HG03575 (cell line): ENCODE results near the gene ATG4A.

Source experiments
- ATAC-seq: cut with Tn5 transposase; IDR thresholded peaks from one replicate; pipeline ENCODE4 v1.9.1; 2021; ENCODE audit not compliant: unreplicated experiment, insufficient number of reproducible peaks, low FRiP score; ENCODE audit errors: extremely low read depth

Gene ATG4A

GRCh38 chrX:108163333-108164082 is 71.9 kb downstream of the ATG4A start:
- no peak for ATAC-seq

DNA sequence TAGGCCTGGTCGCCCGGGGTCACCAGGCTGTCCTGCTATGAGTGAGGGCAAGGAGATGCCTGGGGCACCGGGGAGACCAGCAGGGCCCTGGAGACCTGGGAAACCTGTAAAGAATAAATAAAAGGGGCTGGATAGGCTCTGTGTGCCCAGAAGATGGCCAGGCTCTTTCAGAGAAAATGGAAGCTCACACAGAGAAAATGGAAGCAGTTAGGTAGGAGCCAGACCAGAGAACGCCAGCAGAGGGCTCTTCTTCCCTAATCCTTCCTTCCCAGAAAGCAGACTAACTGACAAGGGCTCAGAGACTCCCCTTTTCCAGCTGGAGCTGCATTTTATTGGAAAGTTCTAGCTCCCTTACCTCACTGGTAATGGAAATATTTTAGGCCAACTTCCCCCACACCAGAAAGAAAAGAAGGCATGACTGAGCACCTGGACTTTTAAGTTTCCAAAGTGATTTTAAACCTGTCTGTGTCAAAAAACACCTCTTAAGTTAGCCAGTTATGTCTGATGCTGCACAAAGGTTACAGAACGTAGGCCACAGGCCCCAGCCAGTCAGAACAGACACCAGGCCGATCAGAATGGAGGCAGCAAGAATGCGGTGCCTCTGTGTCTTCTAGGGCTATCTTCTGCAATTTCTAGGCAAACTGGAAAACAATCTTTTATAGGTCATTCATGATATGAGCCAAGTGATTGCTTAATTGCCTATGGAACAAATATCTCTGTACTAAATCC is 74.0 kb downstream of the ATG4A start:
- ATAC-seq: no peak

DNA sequence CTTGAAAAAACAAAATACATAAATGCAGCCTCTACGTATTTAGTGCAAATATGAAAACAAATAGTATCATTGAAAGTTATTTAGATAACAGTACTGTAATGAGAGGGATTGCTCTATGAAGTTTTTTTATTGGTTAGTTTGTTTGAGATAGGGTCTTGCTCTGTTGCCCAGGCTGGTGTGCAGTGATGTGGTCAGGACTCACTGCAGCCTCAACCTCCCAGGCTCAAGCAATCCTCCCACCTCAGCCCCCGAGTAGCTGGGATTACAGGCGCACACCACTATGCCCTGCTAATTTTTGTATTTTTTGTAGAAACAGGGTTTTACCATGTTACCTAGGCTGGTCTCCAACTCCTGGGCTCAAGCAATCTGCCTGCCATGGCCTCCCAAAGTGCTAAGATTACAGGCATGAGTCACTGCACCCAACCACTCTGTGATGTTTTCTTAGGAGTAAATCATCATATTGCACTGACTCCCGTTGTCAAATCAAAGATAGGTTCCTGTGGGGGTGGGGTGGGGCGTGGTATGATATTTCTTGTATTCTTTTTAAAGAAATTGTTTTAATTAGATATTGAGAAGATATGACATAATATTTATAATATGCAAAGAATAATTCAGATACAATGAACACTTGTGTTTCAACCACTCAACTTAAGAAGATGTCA is 75.8 kb downstream of the ATG4A start:
- ATAC-seq: no peak

GRCh38 chrX:108168961-108169740 is 77.6 kb downstream of the ATG4A start:
- ATAC-seq: no peak

DNA sequence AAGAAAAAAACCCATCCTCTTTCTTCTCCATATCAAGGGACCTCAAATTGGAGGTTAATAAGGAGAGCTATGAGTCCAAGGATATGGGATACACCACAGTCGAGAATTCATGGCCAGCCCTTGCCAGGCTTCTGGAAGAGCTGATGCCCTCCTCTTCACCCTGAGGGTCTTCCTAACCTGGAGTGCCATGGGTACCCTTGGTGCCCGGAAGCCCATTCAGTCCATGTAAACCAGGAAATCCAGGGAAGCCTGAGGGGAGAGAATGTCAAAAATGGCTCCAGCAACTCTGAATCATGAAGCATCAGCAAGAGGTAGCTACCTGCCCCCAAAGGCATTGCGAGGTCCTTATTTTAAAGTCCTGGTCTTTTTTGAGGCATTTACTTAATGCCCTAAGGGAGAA is 78.2 kb downstream of the ATG4A start:
- no peak for ATAC-seq

DNA sequence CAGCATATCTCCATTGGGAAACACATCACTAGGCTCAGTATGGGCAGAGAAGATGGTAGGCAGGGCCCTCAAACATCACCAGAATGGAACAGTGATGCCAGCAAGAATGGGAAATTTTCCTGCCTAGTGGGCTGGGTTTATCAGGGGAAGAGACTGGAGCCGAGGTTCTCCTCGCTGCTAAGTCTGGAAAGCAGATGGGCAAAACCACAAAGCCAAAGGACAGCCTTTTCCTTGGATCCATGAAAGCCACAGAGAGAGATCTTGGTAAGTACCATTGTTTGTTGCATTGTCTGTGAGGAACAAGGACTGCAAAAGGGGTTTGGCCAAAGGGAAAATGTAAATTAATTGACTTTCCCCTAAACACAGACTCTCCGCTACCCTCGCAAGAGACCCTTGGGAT is 80.1 kb downstream of the ATG4A start:
- no peak for ATAC-seq

- ATAC-seq: no peak
These were observed 82.3 kb downstream of the ATG4A start for GRCh38 chrX:108173874-108174273.

GRCh38 chrX:108177351-108178142 is 86.0 kb downstream of the ATG4A start:
- no peak for ATAC-seq

DNA sequence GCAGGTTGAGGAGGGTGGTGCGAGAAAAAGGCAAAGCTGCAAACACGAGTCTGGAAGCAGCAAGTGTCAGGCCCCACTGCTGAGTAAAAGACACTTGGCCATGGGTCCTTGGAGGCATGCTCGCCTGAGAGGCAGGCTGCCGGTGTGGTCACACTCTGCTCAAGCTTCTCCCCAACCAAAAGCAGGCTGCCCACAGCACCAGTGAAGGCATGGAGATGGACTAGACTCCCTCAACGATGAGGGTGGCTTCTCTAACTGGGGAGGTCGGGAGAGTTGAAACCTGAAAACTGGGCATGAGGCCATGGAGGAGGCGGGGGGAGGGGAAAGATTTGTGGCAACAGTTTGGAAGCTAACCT is 86.5 kb downstream of the ATG4A start:
- no peak for ATAC-seq

DNA sequence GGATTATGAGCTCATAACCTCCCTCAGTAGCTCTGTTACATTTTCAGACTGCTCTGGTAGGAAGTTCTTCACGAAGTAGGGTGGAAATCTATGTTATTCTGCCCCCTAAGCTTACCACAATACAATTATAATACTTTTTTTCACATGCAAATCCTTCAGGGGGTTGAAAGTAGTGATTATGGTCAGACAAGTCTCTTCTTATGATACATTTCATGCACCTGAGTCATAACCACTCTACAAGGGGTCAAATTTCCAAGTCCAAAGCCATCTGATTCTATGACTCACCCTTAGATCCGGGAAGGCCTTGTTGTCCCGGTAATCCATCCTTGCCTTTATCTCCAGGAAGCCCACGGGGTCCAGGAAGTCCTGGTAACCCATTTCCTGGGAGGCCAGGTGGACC is 95.2 kb downstream of the ATG4A start:
- ATAC-seq: no peak

DNA sequence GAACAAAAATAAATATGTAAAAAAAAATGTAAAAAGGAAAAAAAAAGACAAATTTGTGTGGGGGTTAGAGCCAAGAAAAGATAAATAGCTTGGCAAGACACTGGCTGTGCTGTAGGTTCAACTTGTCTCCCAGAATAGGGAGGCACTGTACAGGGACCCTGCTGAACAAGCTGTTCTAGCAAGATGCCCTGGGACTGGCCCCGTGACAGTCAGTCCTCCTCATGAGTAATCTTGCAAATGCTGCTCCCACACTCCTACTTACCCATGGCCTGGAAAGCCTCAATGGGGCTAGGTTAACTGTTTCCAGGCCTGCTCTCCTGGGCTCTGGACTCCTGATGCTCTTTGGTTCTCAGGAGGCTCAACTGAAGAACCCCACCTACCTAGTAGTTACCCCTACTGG is 106.8 kb downstream of the ATG4A start:
- ATAC-seq: no peak

GRCh38 chrX:108199041-108199440 is 107.5 kb downstream of the ATG4A start:
- ATAC-seq: no peak

DNA sequence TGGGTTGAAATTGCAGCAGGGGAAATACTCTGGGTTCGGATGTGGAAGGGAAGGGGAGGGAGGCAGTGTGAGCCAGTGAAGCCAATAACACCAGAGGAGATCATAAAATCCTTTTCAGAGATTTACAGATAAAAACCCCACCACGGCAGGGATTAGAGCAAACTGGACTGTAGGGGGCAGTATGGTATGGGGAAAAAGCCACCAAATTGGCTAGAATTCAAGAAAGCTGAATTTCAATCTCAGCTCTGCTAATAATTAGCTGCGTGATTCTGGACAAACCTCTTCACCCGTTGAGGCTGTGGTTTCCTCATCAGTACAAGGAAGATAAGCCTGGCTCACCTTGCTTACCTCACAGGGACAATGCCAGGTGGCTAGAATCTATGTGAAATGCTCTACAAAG is 108.1 kb downstream of the ATG4A start:
- ATAC-seq: no peak

DNA sequence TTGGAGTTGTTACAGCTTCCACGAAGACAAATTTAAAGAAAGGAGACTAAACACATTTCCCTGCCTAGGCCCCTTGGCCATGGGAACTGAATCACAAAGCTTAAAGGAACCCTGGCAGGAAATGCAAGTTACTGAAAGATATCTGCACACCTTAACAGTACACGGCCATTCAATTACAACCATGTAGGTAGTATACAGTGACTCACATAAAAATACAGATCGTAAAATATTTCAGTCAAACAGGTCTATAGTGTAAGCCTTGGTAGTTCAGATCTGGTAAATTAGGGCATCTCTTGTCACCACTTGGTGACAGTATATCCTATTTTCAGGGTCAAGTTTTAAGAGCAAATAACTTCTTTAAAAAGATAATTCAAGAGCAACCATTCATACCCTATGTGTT is 112.0 kb downstream of the ATG4A start:
- ATAC-seq: no peak
